Adipocyte (in vitro differentiated cells): ENCODE results near the gene BCR.

Experiments used
- DNase-seq: peaks from one replicate; pipeline ENCODE4 v3.0.0-alpha.2; 2015; ENCODE audit warnings: low read depth
- H3K27me3 ChIP-seq: replicated peaks from 2 replicates; pipeline ENCODE4 v1.7.0; 2013; ENCODE audit warnings: mild to moderate bottlenecking, low read length, moderate library complexity; ENCODE audit not compliant: control insufficient read depth, insufficient read depth
- H3K36me3 ChIP-seq: 2 replicates; pipeline ENCODE4 v1.7.0; 2013; ENCODE audit warnings: low read length, mild to moderate bottlenecking, moderate library complexity; ENCODE audit not compliant: control insufficient read depth, insufficient read depth, severe bottlenecking
- H3K4me1 ChIP-seq: 2 replicates; pipeline ENCODE4 v1.7.0; 2013; ENCODE audit warnings: mild to moderate bottlenecking, low read length, moderate library complexity; ENCODE audit not compliant: control insufficient read depth, insufficient read depth
- H3K4me3 ChIP-seq: 2 replicates; pipeline ENCODE4 v1.7.0; 2013; ENCODE audit warnings: mild to moderate bottlenecking, low read length, moderate library complexity
- H3K9ac ChIP-seq: 2 replicates; pipeline ENCODE4 v1.7.0; 2013; ENCODE audit warnings: mild to moderate bottlenecking, low read length, moderate library complexity
- H3K9me3 ChIP-seq: 2 replicates; pipeline ENCODE4 v1.7.0; 2013; ENCODE audit warnings: mild to moderate bottlenecking, low read length, moderate library complexity; ENCODE audit not compliant: control insufficient read depth

The BCR gene

GRCh38 chr22:23205339-23206049 is 25.2 kb downstream of the BCR start:
- Histone ChIP-seq H3K9ac (no peak overlapping the region), H3K27me3 (no peaks in the 10 kb centered on the region), H3K4me1 (peaks cover 20% of the 10 kb centered on the region), H3K9me3 (no peaks in the 10 kb centered on the region), H3K36me3 (no peaks in the 10 kb centered on the region), H3K4me3 (no peak overlapping the region)
- no peak for DNase-seq

- DNase-seq: no peak
- no peaks in the 10 kb centered on the region for H3K9me3 ChIP-seq
- H3K27me3 ChIP-seq: no peaks in the 10 kb centered on the region
- no peak overlapping the region for H3K4me3 ChIP-seq
- no peak overlapping the region for H3K9ac ChIP-seq
- no peaks in the 10 kb centered on the region for H3K36me3 ChIP-seq
- H3K4me1 ChIP-seq: peaks cover 20% of the 10 kb centered on the region
These were observed 26.6 kb downstream of the BCR start for GRCh38 chr22:23206915-23207314.

- Histone ChIP-seq H3K4me1 (peaks cover 20% of the 10 kb centered on the region), H3K27me3 (no peaks in the 10 kb centered on the region), H3K36me3 (no peaks in the 10 kb centered on the region), H3K4me3 (no peak overlapping the region), H3K9me3 (no peaks in the 10 kb centered on the region), H3K9ac (no peak overlapping the region)
- no peak for DNase-seq
These were observed 27.6 kb downstream of the BCR start for GRCh38 chr22:23207729-23208393.

GRCh38 chr22:23210428-23211170 is 30.3 kb downstream of the BCR start:
- no peak for DNase-seq
- Histone ChIP-seq H3K4me3 (no peak overlapping the region), H3K27me3 (no peaks in the 10 kb centered on the region), H3K36me3 (no peaks in the 10 kb centered on the region), H3K4me1 (no peaks in the 10 kb centered on the region), H3K9me3 (no peaks in the 10 kb centered on the region), H3K9ac (no peak overlapping the region)

GRCh38 chr22:23211622-23212021 is 31.3 kb downstream of the BCR start:
- DNase-seq: no peak
- H3K27me3 ChIP-seq: no peaks in the 10 kb centered on the region
- H3K36me3 ChIP-seq: no peaks in the 10 kb centered on the region
- H3K9me3 ChIP-seq: no peaks in the 10 kb centered on the region
- no peak overlapping the region for H3K9ac ChIP-seq
- peaks cover 5% of the 10 kb centered on the region for H3K4me1 ChIP-seq
- no peak overlapping the region for H3K4me3 ChIP-seq

- no peak for DNase-seq
- no peak overlapping the region for H3K4me3 ChIP-seq
- H3K9me3 ChIP-seq: no peaks in the 10 kb centered on the region
- no peaks in the 10 kb centered on the region for H3K27me3 ChIP-seq
- no peaks in the 10 kb centered on the region for H3K36me3 ChIP-seq
- no peak overlapping the region for H3K9ac ChIP-seq
- H3K4me1 ChIP-seq: peaks cover 12% of the 10 kb centered on the region
These were observed 32.0 kb downstream of the BCR start for GRCh38 chr22:23212061-23213021.

GRCh38 chr22:23213022-23213555 is 32.8 kb downstream of the BCR start:
- Histone ChIP-seq H3K9me3 (no peaks in the 10 kb centered on the region), H3K9ac (no peak overlapping the region), H3K36me3 (no peaks in the 10 kb centered on the region), H3K27me3 (no peaks in the 10 kb centered on the region), H3K4me1 (peaks cover 12% of the 10 kb centered on the region), H3K4me3 (no peak overlapping the region)
- no peak for DNase-seq

GRCh38 chr22:23213581-23214334 is 33.4 kb downstream of the BCR start:
- H3K9ac ChIP-seq: no peak overlapping the region
- H3K4me1 ChIP-seq: peaks cover 18% of the 10 kb centered on the region
- H3K36me3 ChIP-seq: no peaks in the 10 kb centered on the region
- H3K9me3 ChIP-seq: no peaks in the 10 kb centered on the region
- no peaks in the 10 kb centered on the region for H3K27me3 ChIP-seq
- DNase-seq: no peak
- no peak overlapping the region for H3K4me3 ChIP-seq

- H3K9ac ChIP-seq: no peak overlapping the region
- H3K27me3 ChIP-seq: no peaks in the 10 kb centered on the region
- H3K4me1 ChIP-seq: peaks cover 24% of the 10 kb centered on the region
- no peak overlapping the region for H3K4me3 ChIP-seq
- H3K36me3 ChIP-seq: no peaks in the 10 kb centered on the region
- no peak for DNase-seq
- no peaks in the 10 kb centered on the region for H3K9me3 ChIP-seq
These were observed 34.1 kb downstream of the BCR start for GRCh38 chr22:23214398-23214797.
